ENCODE results near the gene ACTA1. TPM values are rescaled to one million over a fixed set of nuclear protein-coding genes. Genes with fewer than 3 reads are reported as not detected.
"Not testable (repeated sequence)": the region's sequence is repeated elsewhere in the genome, so short reads cannot be mapped to it uniquely, and the experiment has no call there.

Gene ACTA1
- 1 to 10 TPM in 3 of 4 donors, under 1 TPM in 1; 0.59 to 2.6 (median 1.7) TPM for total RNA-seq

GRCh38 chr1:229434005-229434640, at the start of gene ACTA1:
Gene ACTA1, minus strand, starts transcription at chr1:229434094. Its CDS starts 979 bp downstream, at chr1:229433115.
- DNase-seq (ENCODE audit: low spot score in 2 of 2): no peak
- peaks cover 37% of the 10 kb centered on the region for H3K4me1 ChIP-seq
- H3K27ac ChIP-seq: no peak within 1 kb of the TSS
- no peaks in the 10 kb centered on the region for H3K9me3 ChIP-seq
- no peak for TF ChIP-seq EP300 (IDR thresholded peaks at IDR 0.05)
- H3K27me3 ChIP-seq: peaks cover 74% of the 10 kb centered on the region
- no peak within 1 kb of the TSS for H3K4me3 ChIP-seq
- no peaks in the 10 kb centered on the region for H3K36me3 ChIP-seq
- WGBS: 0% methylated on average over 11 of the region's 51 CpGs

- 91% methylated on average over 5 of the region's 5 CpGs for WGBS
- Histone ChIP-seq H3K36me3 (peaks cover 87% of the 10 kb centered on the region), H3K4me1 (no peaks in the 10 kb centered on the region), H3K27me3 (no peaks in the 10 kb centered on the region), H3K9me3 (no peaks in the 10 kb centered on the region), H3K27ac (no peak overlapping the region), H3K4me3 (no peak overlapping the region)
- DNase-seq (ENCODE audit: low spot score in 2 of 2): no peak
- TF ChIP-seq EP300 (IDR thresholded peaks at IDR 0.05) (no peak), POLR2AphosphoS5 (IDR thresholded peaks at IDR 0.05) (no peak), POLR2A (IDR thresholded peaks at IDR 0.05) (no peak), CTCF (IDR thresholded peaks at IDR 0.05) (no peak)
Measured at GRCh38 chr1:229482511-229482910, 48.6 kb upstream of the ACTA1 start.

- H3K36me3 ChIP-seq: peaks cover 85% of the 10 kb centered on the region
Measured at GRCh38 chr1:229480495-229480894, 46.6 kb upstream of the ACTA1 start.

GRCh38 chr1:229479660-229480399, 45.9 kb upstream of the ACTA1 start:
- H3K27me3 ChIP-seq: no peaks in the 10 kb centered on the region
- no peak for DNase-seq (ENCODE audit: low spot score in 2 of 2)
- WGBS: 85% methylated on average over 10 of the region's 10 CpGs
- H3K4me3 ChIP-seq: no peak overlapping the region
- no peak for TF ChIP-seq EP300 (IDR thresholded peaks at IDR 0.05)
- no peak for TF ChIP-seq CTCF (IDR thresholded peaks at IDR 0.05)
- no peak for TF ChIP-seq POLR2AphosphoS5 (IDR thresholded peaks at IDR 0.05)
- TF ChIP-seq POLR2A (IDR thresholded peaks at IDR 0.05): no peak
- no peak overlapping the region for H3K27ac ChIP-seq
- H3K4me1 ChIP-seq: no peaks in the 10 kb centered on the region
- peaks cover 84% of the 10 kb centered on the region for H3K36me3 ChIP-seq
- H3K9me3 ChIP-seq: no peaks in the 10 kb centered on the region

More at GRCh38 chr1:229480495-229480894, 46.6 kb upstream of the ACTA1 start:
- DNase-seq (ENCODE audit: low spot score in 2 of 2): no peak
- Histone ChIP-seq H3K27me3 (no peaks in the 10 kb centered on the region), H3K4me1 (no peaks in the 10 kb centered on the region), H3K4me3 (no peak overlapping the region), H3K9me3 (no peaks in the 10 kb centered on the region), H3K27ac (no peak overlapping the region)
- TF ChIP-seq POLR2AphosphoS5 (IDR thresholded peaks at IDR 0.05) (no peak), CTCF (IDR thresholded peaks at IDR 0.05) (no peak), POLR2A (IDR thresholded peaks at IDR 0.05) (no peak), EP300 (IDR thresholded peaks at IDR 0.05) (no peak)
- WGBS: 94% methylated on average over 7 of the region's 7 CpGs

GRCh38 chr1:229478852-229479251, 45.0 kb upstream of the ACTA1 start:
- H3K27me3 ChIP-seq: no peaks in the 10 kb centered on the region
- H3K4me1 ChIP-seq: no peaks in the 10 kb centered on the region
- H3K9me3 ChIP-seq: no peaks in the 10 kb centered on the region
- DNase-seq (ENCODE audit: low spot score in 2 of 2): no peak
- no peak overlapping the region for H3K4me3 ChIP-seq
- H3K36me3 ChIP-seq: peaks cover 86% of the 10 kb centered on the region
- 95% methylated on average over 1 of the region's 1 CpG for WGBS
- no peak overlapping the region for H3K27ac ChIP-seq
- TF ChIP-seq CTCF (IDR thresholded peaks at IDR 0.05): no peak
- TF ChIP-seq POLR2A (IDR thresholded peaks at IDR 0.05): no peak
- no peak for TF ChIP-seq EP300 (IDR thresholded peaks at IDR 0.05)
- no peak for TF ChIP-seq POLR2AphosphoS5 (IDR thresholded peaks at IDR 0.05)

- H3K36me3 ChIP-seq: peaks cover 86% of the 10 kb centered on the region
- not testable (repeated sequence) for H3K27me3 ChIP-seq; DNase-seq (ENCODE audit: low spot score in 2 of 2); H3K4me1 ChIP-seq; H3K4me3 ChIP-seq; H3K27ac ChIP-seq; H3K9me3 ChIP-seq
- 92% methylated on average over 13 of the region's 13 CpGs for WGBS
Measured at GRCh38 chr1:229475859-229476258, 42.0 kb upstream of the ACTA1 start.
